ENCODE results near the gene NFIB. TPM values are rescaled to one million over a fixed set of nuclear protein-coding genes. Genes with fewer than 3 reads are reported as not detected.

NFIB gene
- total RNA-seq, 1 donor from 2014 or later = 76.4 TPM

DNA sequence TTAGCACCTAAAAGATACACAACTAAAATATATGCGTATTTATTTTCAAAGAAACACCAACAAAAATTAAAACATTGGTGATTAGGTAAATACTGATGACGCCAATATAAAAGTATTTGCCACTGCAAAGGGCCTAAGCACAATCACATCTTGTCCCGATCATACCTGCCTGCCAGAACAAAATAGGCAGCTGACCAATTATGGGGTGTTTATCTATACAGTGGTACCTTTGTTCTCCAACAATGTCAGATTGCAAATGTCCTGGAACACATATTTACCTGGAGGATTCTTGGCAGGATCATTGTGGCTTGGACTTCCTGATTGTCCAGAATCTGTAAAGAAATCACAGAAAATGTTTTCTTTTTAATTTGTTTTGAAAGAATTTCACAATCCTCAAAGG lies 134.5 kb downstream of the NFIB start:
- Mint-ChIP-seq H3K36me3 (peaks cover 38% of the 10 kb centered on the region), H3K4me3 (no peak overlapping the region), H3K4me1 (ENCODE audit: unreplicated experiment) (peaks cover 21% of the 10 kb centered on the region)

GRCh38 chr9:14175778-14176177 lies 138.2 kb downstream of the NFIB start:
- Mint-ChIP-seq H3K36me3 (peaks cover 43% of the 10 kb centered on the region), H3K27me3 (no peaks in the 10 kb centered on the region), H3K27ac (no peak overlapping the region), H3K9me3 (no peaks in the 10 kb centered on the region), H3K4me3 (no peak overlapping the region), H3K4me1 (ENCODE audit: unreplicated experiment) (peaks cover 23% of the 10 kb centered on the region)
- TF ChIP-seq, protein P1, sequence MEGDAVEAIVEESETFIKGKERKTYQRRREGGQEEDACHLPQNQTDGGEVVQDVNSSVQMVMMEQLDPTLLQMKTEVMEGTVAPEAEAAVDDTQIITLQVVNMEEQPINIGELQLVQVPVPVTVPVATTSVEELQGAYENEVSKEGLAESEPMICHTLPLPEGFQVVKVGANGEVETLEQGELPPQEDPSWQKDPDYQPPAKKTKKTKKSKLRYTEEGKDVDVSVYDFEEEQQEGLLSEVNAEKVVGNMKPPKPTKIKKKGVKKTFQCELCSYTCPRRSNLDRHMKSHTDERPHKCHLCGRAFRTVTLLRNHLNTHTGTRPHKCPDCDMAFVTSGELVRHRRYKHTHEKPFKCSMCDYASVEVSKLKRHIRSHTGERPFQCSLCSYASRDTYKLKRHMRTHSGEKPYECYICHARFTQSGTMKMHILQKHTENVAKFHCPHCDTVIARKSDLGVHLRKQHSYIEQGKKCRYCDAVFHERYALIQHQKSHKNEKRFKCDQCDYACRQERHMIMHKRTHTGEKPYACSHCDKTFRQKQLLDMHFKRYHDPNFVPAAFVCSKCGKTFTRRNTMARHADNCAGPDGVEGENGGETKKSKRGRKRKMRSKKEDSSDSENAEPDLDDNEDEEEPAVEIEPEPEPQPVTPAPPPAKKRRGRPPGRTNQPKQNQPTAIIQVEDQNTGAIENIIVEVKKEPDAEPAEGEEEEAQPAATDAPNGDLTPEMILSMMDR (conservative IDR thresholded peaks at IDR 0.05) = no peak
- no peak for DNase-seq (ENCODE audit: extremely low spot score, unreplicated experiment)

More for the DNA sequence above, 134.5 kb downstream of the NFIB start:
- H3K9me3 Mint-ChIP-seq = no peaks in the 10 kb centered on the region
- H3K27me3 Mint-ChIP-seq = no peaks in the 10 kb centered on the region
- no peak overlapping the region for H3K27ac Mint-ChIP-seq
- TF ChIP-seq, protein P1 (conservative IDR thresholded peaks at IDR 0.05) = no peak
- DNase-seq (ENCODE audit: extremely low spot score, unreplicated experiment) = no peak

- H3K27me3 Mint-ChIP-seq = no peaks in the 10 kb centered on the region
- no peak for DNase-seq (ENCODE audit: extremely low spot score, unreplicated experiment)
Measured at GRCh38 chr9:14173713-14174112, 140.2 kb downstream of the NFIB start.

GRCh38 chr9:14170973-14171596 lies 142.9 kb downstream of the NFIB start:
- Mint-ChIP-seq H3K36me3 (peaks cover 26% of the 10 kb centered on the region), H3K27ac (no peak overlapping the region), H3K27me3 (no peaks in the 10 kb centered on the region), H3K9me3 (no peaks in the 10 kb centered on the region), H3K4me3 (no peak overlapping the region), H3K4me1 (ENCODE audit: unreplicated experiment) (peaks cover 16% of the 10 kb centered on the region)
- DNase-seq (ENCODE audit: extremely low spot score, unreplicated experiment) = no peak
- TF ChIP-seq, protein P1 (conservative IDR thresholded peaks at IDR 0.05) = no peak

More at GRCh38 chr9:14173713-14174112, 140.2 kb downstream of the NFIB start:
- Mint-ChIP-seq H3K27ac (no peak overlapping the region), H3K9me3 (no peaks in the 10 kb centered on the region), H3K4me1 (ENCODE audit: unreplicated experiment) (peaks cover 16% of the 10 kb centered on the region), H3K36me3 (peaks cover 31% of the 10 kb centered on the region), H3K4me3 (no peak overlapping the region)
- TF ChIP-seq, protein P1 (conservative IDR thresholded peaks at IDR 0.05) = no peak

DNA sequence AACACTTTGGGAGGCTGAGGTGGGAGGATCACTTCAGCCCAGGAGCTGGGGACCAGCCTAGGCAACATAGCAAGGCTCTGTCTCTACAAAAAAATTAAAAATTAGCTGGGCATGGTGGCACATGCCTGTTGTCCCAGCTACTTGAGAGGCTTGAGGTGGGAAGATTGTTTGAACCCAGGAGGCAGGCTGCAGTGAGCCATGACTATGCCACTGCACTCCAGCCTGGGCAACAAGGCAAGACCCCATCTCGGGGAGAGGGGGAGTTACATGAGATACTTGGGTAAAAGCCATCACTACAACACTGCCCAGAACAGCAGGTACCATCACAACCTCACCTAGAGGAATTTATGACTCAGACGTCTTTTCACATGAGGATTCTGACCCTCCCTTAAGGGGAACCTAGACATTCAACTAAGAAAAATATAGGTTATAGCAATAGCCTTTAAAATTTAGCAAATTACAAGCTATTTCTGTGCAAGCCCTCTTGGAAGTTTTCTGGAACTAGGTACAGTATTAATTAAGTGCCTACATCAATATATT lies 143.5 kb downstream of the NFIB start:
- Mint-ChIP-seq H3K27ac (no peak overlapping the region), H3K4me3 (no peak overlapping the region), H3K4me1 (ENCODE audit: unreplicated experiment) (peaks cover 20% of the 10 kb centered on the region), H3K9me3 (no peaks in the 10 kb centered on the region), H3K27me3 (no peaks in the 10 kb centered on the region), H3K36me3 (peaks cover 25% of the 10 kb centered on the region)
- TF ChIP-seq, protein P1 (conservative IDR thresholded peaks at IDR 0.05) = no peak
- no peak for DNase-seq (ENCODE audit: extremely low spot score, unreplicated experiment)
